IPS DF 6.9 (cell line): ENCODE results near the gene PRSS57.

Experiments used
- DNase-seq: peaks from one replicate; pipeline ENCODE4 v3.0.0-alpha.2; 2013; ENCODE audit warnings: low read depth, low spot score
- H3K27ac ChIP-seq: one replicate; pipeline ENCODE4 v1.5.1; 2013; ENCODE audit warnings: low read length, control low read depth
- H3K27me3 ChIP-seq: 2 replicates; pipeline ENCODE4 v1.6.1; 2013; ENCODE audit warnings: mild to moderate bottlenecking, low read length; ENCODE audit not compliant: control insufficient read depth, insufficient read depth
- H3K36me3 ChIP-seq: 2 replicates; pipeline ENCODE4 v1.6.1; 2013; ENCODE audit warnings: low read length; ENCODE audit not compliant: control insufficient read depth, insufficient read depth
- H3K4me1 ChIP-seq: 2 replicates; pipeline ENCODE4 v1.6.1; 2013; ENCODE audit warnings: low read length; ENCODE audit not compliant: control insufficient read depth, insufficient read depth
- H3K4me3 ChIP-seq: 2 replicates; pipeline ENCODE4 v1.5.1; 2013; ENCODE audit warnings: mild to moderate bottlenecking, low read length
- H3K9me3 ChIP-seq: 2 replicates; pipeline ENCODE4 v1.6.1; 2013; ENCODE audit warnings: low read length, inconsistent platforms; ENCODE audit not compliant: control insufficient read depth, insufficient read depth
- WGBS: extraction: QIAGEN DNeasy Blood & Tissue Kit; methylation state at CpG from one replicate; pipeline ENCODE4 v1.1.7; 2013; ENCODE audit warnings: mixed read lengths, missing lambda C conversion rate; ENCODE audit not compliant: insufficient read length, insufficient coverage; 5-methylcytosine and 5-hydroxymethylcytosine counted together

The PRSS57 gene

GRCh38 chr19:642767-643727 lies 52.2 kb downstream of the PRSS57 start:
- peaks cover 19% of the 10 kb centered on the region for H3K36me3 ChIP-seq
- no CpG with 5 or more reads among the region's 70 CpGs for WGBS
- H3K27ac ChIP-seq: no peak overlapping the region
- no peak overlapping the region for H3K4me3 ChIP-seq
- no peaks in the 10 kb centered on the region; the same call in 1 of the 2 replicates for H3K4me1 ChIP-seq
- no peaks in the 10 kb centered on the region for H3K27me3 ChIP-seq
- no peaks in the 10 kb centered on the region for H3K9me3 ChIP-seq
- DNase-seq: no peak

GRCh38 chr19:641702-642101 lies 53.5 kb downstream of the PRSS57 start:
- Histone ChIP-seq H3K27ac (no peak overlapping the region), H3K27me3 (no peaks in the 10 kb centered on the region), H3K4me1 (no peaks in the 10 kb centered on the region; the same call in 1 of the 2 replicates), H3K36me3 (peaks cover 6% of the 10 kb centered on the region), H3K4me3 (no peak overlapping the region), H3K9me3 (no peaks in the 10 kb centered on the region)
- WGBS: no CpG with 5 or more reads among the region's 17 CpGs
- DNase-seq: no peak

- H3K27ac ChIP-seq: no peak overlapping the region
- no peaks in the 10 kb centered on the region; the same call in 1 of the 2 replicates for H3K4me1 ChIP-seq
- DNase-seq: no peak
- no CpG with 5 or more reads among the region's 31 CpGs for WGBS
- no peaks in the 10 kb centered on the region for H3K9me3 ChIP-seq
- no peaks in the 10 kb centered on the region; the same call in none of the 2 replicates for H3K36me3 ChIP-seq
- no peak overlapping the region for H3K4me3 ChIP-seq
- H3K27me3 ChIP-seq: no peaks in the 10 kb centered on the region
These were observed 54.6 kb downstream of the PRSS57 start for GRCh38 chr19:640606-641189.

- Histone ChIP-seq H3K4me3 (peak overlapping the region; percentile 47; the same call in 1 of the 2 replicates), H3K27ac (no peak overlapping the region), H3K36me3 (no peaks in the 10 kb centered on the region; the same call in none of the 2 replicates), H3K9me3 (no peaks in the 10 kb centered on the region), H3K4me1 (no peaks in the 10 kb centered on the region; the same call in 1 of the 2 replicates), H3K27me3 (no peaks in the 10 kb centered on the region)
- DNase-seq: no peak
- no CpG with 5 or more reads among the region's 25 CpGs for WGBS
These were observed 55.1 kb downstream of the PRSS57 start for GRCh38 chr19:640161-640558.

GRCh38 chr19:639253-640160 lies 55.7 kb downstream of the PRSS57 start, which contains the start of gene FGF22:
Gene FGF22, plus strand, starts transcription at chr19:639879. Its CDS starts 47 bp downstream, at chr19:639926.
- H3K36me3 ChIP-seq: no peaks in the 10 kb centered on the region; the same call in 1 of the 2 replicates
- peak within 1 kb of the TSS; percentile 49; the same call in 1 of the 2 replicates for H3K4me3 ChIP-seq
- no peak for DNase-seq
- no peaks in the 10 kb centered on the region for H3K27me3 ChIP-seq
- no peak within 1 kb of the TSS for H3K27ac ChIP-seq
- WGBS: no CpG with 5 or more reads among the region's 109 CpGs
- H3K9me3 ChIP-seq: no peaks in the 10 kb centered on the region
- H3K4me1 ChIP-seq: no peaks in the 10 kb centered on the region; the same call in 1 of the 2 replicates

GRCh38 chr19:638906-639252 lies 56.4 kb downstream of the PRSS57 start:
- no peaks in the 10 kb centered on the region for H3K9me3 ChIP-seq
- no peaks in the 10 kb centered on the region; the same call in 1 of the 2 replicates for H3K36me3 ChIP-seq
- no peak for DNase-seq
- no CpG with 5 or more reads among the region's 17 CpGs for WGBS
- no peak overlapping the region; the same call in 1 of the 2 replicates for H3K4me3 ChIP-seq
- H3K27me3 ChIP-seq: no peaks in the 10 kb centered on the region
- H3K27ac ChIP-seq: no peak overlapping the region
- H3K4me1 ChIP-seq: peaks cover 1% of the 10 kb centered on the region; the same call in 1 of the 2 replicates
